Measurements from ENCODE around the gene GRID2. TPM values are rescaled to one million over a fixed set of nuclear protein-coding genes. Genes with fewer than 3 reads are reported as not detected.
"Not testable (repeated sequence)": the region's sequence is repeated elsewhere in the genome, so short reads cannot be mapped to it uniquely, and the experiment has no call there.

GRID2 gene
- total and polyA plus RNA-seq, 2 donors from 2014 or later: 0.19 TPM; not detected in 1

GRCh38 chr4:93285346-93285745 is 981.6 kb downstream of the GRID2 start:
- TF ChIP-seq CTCF (IDR thresholded peaks at IDR 0.05; ENCODE audit: borderline replicate concordance, extremely low read depth, insufficient read depth): no peak
- no peaks in the 10 kb centered on the region for H3K4me1 ChIP-seq (ENCODE audit: control insufficient read depth in 2 of 3, insufficient read depth in 2 of 3, low read depth in 1 of 3, low read length in 3 of 3)
- peak; percentile 29 for FAIRE-seq
- H3K27ac ChIP-seq (ENCODE audit: low read depth in 2 of 2, low read length in 2 of 2): no peak overlapping the region
- H3K36me3 ChIP-seq (ENCODE audit: control insufficient read depth in 2 of 3, insufficient read depth in 3 of 3, low read length in 3 of 3): no peaks in the 10 kb centered on the region
- intact Hi-C loops (cut with DNase I): no loop called here
- H3K9ac ChIP-seq (ENCODE audit: low read length in 3 of 3): no peak overlapping the region
- H3K9me3 ChIP-seq (ENCODE audit: control insufficient read depth in 2 of 3, insufficient read depth in 1 of 3, low read length in 3 of 3): no peaks in the 10 kb centered on the region
- no peak overlapping the region for H3K4me3 ChIP-seq (ENCODE audit: low read length in 3 of 3)
- H3K27me3 ChIP-seq (ENCODE audit: control insufficient read depth, insufficient read depth, low read length): no peaks in the 10 kb centered on the region
- no peak for DNase-seq

- Histone ChIP-seq H3K36me3 (ENCODE audit: control insufficient read depth in 2 of 3, insufficient read depth in 3 of 3, low read length in 3 of 3) (no peaks in the 10 kb centered on the region), H3K4me1 (ENCODE audit: control insufficient read depth in 2 of 3, insufficient read depth in 2 of 3, low read depth in 1 of 3, low read length in 3 of 3) (no peaks in the 10 kb centered on the region)
- no peak for FAIRE-seq
Measured at GRCh38 chr4:93289241-93289640, 985.5 kb downstream of the GRID2 start.

GRCh38 chr4:93289831-93290230 is 986.1 kb downstream of the GRID2 start:
- H3K27me3 ChIP-seq (ENCODE audit: control insufficient read depth, insufficient read depth, low read length): no peaks in the 10 kb centered on the region
- no peak overlapping the region for H3K9ac ChIP-seq (ENCODE audit: low read length in 3 of 3)
- intact Hi-C loops (cut with DNase I): no loop called here
- DNase-seq (no peak), FAIRE-seq (no peak)
- H3K4me1 ChIP-seq (ENCODE audit: control insufficient read depth in 2 of 3, insufficient read depth in 2 of 3, low read depth in 1 of 3, low read length in 3 of 3): no peaks in the 10 kb centered on the region
- H3K27ac ChIP-seq (ENCODE audit: low read depth in 2 of 2, low read length in 2 of 2): no peak overlapping the region
- no peaks in the 10 kb centered on the region for H3K36me3 ChIP-seq (ENCODE audit: control insufficient read depth in 2 of 3, insufficient read depth in 3 of 3, low read length in 3 of 3)
- H3K9me3 ChIP-seq (ENCODE audit: control insufficient read depth in 2 of 3, insufficient read depth in 1 of 3, low read length in 3 of 3): no peaks in the 10 kb centered on the region
- TF ChIP-seq CTCF (IDR thresholded peaks at IDR 0.05; ENCODE audit: borderline replicate concordance, extremely low read depth, insufficient read depth): no peak
- no peak overlapping the region for H3K4me3 ChIP-seq (ENCODE audit: low read length in 3 of 3)

More at GRCh38 chr4:93289241-93289640, 985.5 kb downstream of the GRID2 start:
- DNase-seq: no peak
- intact Hi-C loops (cut with DNase I): no loop called here
- no peak overlapping the region for H3K9ac ChIP-seq (ENCODE audit: low read length in 3 of 3)
- TF ChIP-seq CTCF (IDR thresholded peaks at IDR 0.05; ENCODE audit: borderline replicate concordance, extremely low read depth, insufficient read depth): no peak
- no peaks in the 10 kb centered on the region for H3K27me3 ChIP-seq (ENCODE audit: control insufficient read depth, insufficient read depth, low read length)
- no peak overlapping the region for H3K27ac ChIP-seq (ENCODE audit: low read depth in 2 of 2, low read length in 2 of 2)
- no peaks in the 10 kb centered on the region for H3K9me3 ChIP-seq (ENCODE audit: control insufficient read depth in 2 of 3, insufficient read depth in 1 of 3, low read length in 3 of 3)
- H3K4me3 ChIP-seq (ENCODE audit: low read length in 3 of 3): no peak overlapping the region

GRCh38 chr4:93299118-93299517 is 995.4 kb downstream of the GRID2 start:
- FAIRE-seq (no peak), DNase-seq (no peak)
- no peak overlapping the region for H3K4me3 ChIP-seq (ENCODE audit: low read length in 3 of 3)
- no peaks in the 10 kb centered on the region for H3K36me3 ChIP-seq (ENCODE audit: control insufficient read depth in 2 of 3, insufficient read depth in 3 of 3, low read length in 3 of 3)
- TF ChIP-seq CTCF (IDR thresholded peaks at IDR 0.05; ENCODE audit: borderline replicate concordance, extremely low read depth, insufficient read depth): no peak
- no peak overlapping the region for H3K9ac ChIP-seq (ENCODE audit: low read length in 3 of 3)
- H3K4me1 ChIP-seq (ENCODE audit: control insufficient read depth in 2 of 3, insufficient read depth in 2 of 3, low read depth in 1 of 3, low read length in 3 of 3): no peaks in the 10 kb centered on the region
- no peak overlapping the region for H3K27ac ChIP-seq (ENCODE audit: low read depth in 2 of 2, low read length in 2 of 2)
- intact Hi-C loops (cut with DNase I): no loop called here
- no peaks in the 10 kb centered on the region for H3K9me3 ChIP-seq (ENCODE audit: control insufficient read depth in 2 of 3, insufficient read depth in 1 of 3, low read length in 3 of 3)
- no peaks in the 10 kb centered on the region for H3K27me3 ChIP-seq (ENCODE audit: control insufficient read depth, insufficient read depth, low read length)

- H3K4me1 ChIP-seq (ENCODE audit: control insufficient read depth in 2 of 3, insufficient read depth in 2 of 3, low read depth in 1 of 3, low read length in 3 of 3); H3K27me3 ChIP-seq (ENCODE audit: control insufficient read depth, insufficient read depth, low read length); H3K27ac ChIP-seq (ENCODE audit: low read depth in 2 of 2, low read length in 2 of 2); H3K9me3 ChIP-seq (ENCODE audit: control insufficient read depth in 2 of 3, insufficient read depth in 1 of 3, low read length in 3 of 3); intact Hi-C loops (cut with DNase I); H3K36me3 ChIP-seq (ENCODE audit: control insufficient read depth in 2 of 3, insufficient read depth in 3 of 3, low read length in 3 of 3); H3K4me3 ChIP-seq (ENCODE audit: low read length in 3 of 3); H3K9ac ChIP-seq (ENCODE audit: low read length in 3 of 3): not testable (repeated sequence)
- DNase-seq (peak in 1 of 5 donors; percentile 53), FAIRE-seq (peak; percentile 68)
Measured at GRCh38 chr4:93300780-93301555, 997.2 kb downstream of the GRID2 start.

All from kidney (tissue), 14 donors.